Measurements from ENCODE around the gene DOCK8. TPM values are rescaled to one million over a fixed set of nuclear protein-coding genes. Genes with fewer than 3 reads are reported as not detected.
A peak's percentile ranks its signal among the peaks of the same experiment; 100 is the strongest.

The DOCK8 gene
- total RNA-seq, 2 donors from 2014 or later, result 5.9 to 10.9 TPM

GRCh38 chr9:394347-395052, 179.8 kb downstream of the DOCK8 start:
- DNase-seq (peak in 1 of 4 donors; percentile 19), ATAC-seq (no peak)
- TF ChIP-seq POLR2A (IDR thresholded peaks at IDR 0.05) (no peak), CTCF (IDR thresholded peaks at IDR 0.05) (no peak)
- Histone ChIP-seq H3K4me3 (no peak overlapping the region), H3K4me1 (peaks cover 5% of the 10 kb centered on the region), H3K9me3 (no peaks in the 10 kb centered on the region), H3K27me3 (no peaks in the 10 kb centered on the region), H3K27ac (no peak overlapping the region), H3K36me3 (replicated peaks in 1 of 2; ENCODE audit: insufficient read depth in 1 of 2, low read depth in 2 of 2) (peaks cover 0 to 2% of the 10 kb centered on the region in 2 donors)
- intact Hi-C loops (cut with DNase I), result no loop called here
- WGBS, 2 donors, result 61 to 87% methylated on average over 3 of the region's 3 CpGs

- Histone ChIP-seq H3K4me1 (peaks cover 5% of the 10 kb centered on the region), H3K27ac (no peak overlapping the region), H3K36me3 (replicated peaks in 1 of 2; ENCODE audit: insufficient read depth in 1 of 2, low read depth in 2 of 2) (peaks cover 0 to 2% of the 10 kb centered on the region in 2 donors), H3K9me3 (no peaks in the 10 kb centered on the region), H3K27me3 (no peaks in the 10 kb centered on the region), H3K4me3 (no peak overlapping the region)
- TF ChIP-seq CTCF (IDR thresholded peaks at IDR 0.05) (no peak), POLR2A (IDR thresholded peaks at IDR 0.05) (no peak)
- ATAC-seq (no peak), DNase-seq (no peak)
- 86 to 100% methylated on average over 3 of the region's 3 CpGs for WGBS, 2 donors
- intact Hi-C loops (cut with DNase I), result no loop called here
Observed at GRCh38 chr9:396396-396795, 181.7 kb downstream of the DOCK8 start.

GRCh38 chr9:398085-398484, 183.4 kb downstream of the DOCK8 start:
- TF ChIP-seq POLR2A (IDR thresholded peaks at IDR 0.05) (no peak), CTCF (IDR thresholded peaks at IDR 0.05) (no peak)
- Histone ChIP-seq H3K36me3 (replicated peaks in 1 of 2; ENCODE audit: insufficient read depth in 1 of 2, low read depth in 2 of 2) (peaks cover 0 to 2% of the 10 kb centered on the region in 2 donors), H3K27ac (no peak overlapping the region), H3K4me1 (peaks cover 5% of the 10 kb centered on the region), H3K9me3 (no peaks in the 10 kb centered on the region), H3K27me3 (no peaks in the 10 kb centered on the region), H3K4me3 (no peak overlapping the region)
- no peak for ATAC-seq
- intact Hi-C loops (cut with DNase I), result no loop called here
- 96 to 98% methylated on average over 5 of the region's 5 CpGs for WGBS, 2 donors
- no peak for DNase-seq

- Histone ChIP-seq H3K27ac (no peak overlapping the region), H3K4me1 (no peaks in the 10 kb centered on the region), H3K4me3 (no peak overlapping the region), H3K27me3 (no peaks in the 10 kb centered on the region), H3K9me3 (no peaks in the 10 kb centered on the region), H3K36me3 (replicated peaks in 1 of 2; ENCODE audit: insufficient read depth in 1 of 2, low read depth in 2 of 2) (peaks cover 0 to 2% of the 10 kb centered on the region in 2 donors)
- TF ChIP-seq POLR2A (IDR thresholded peaks at IDR 0.05), result no peak
- no peak for TF ChIP-seq CTCF (IDR thresholded peaks at IDR 0.05)
- WGBS, 2 donors, result 75 to 81% methylated on average over 3 of the region's 3 CpGs
- no peak for DNase-seq
- intact Hi-C loops (cut with DNase I), result no loop called here
- ATAC-seq, result no peak
Observed at GRCh38 chr9:401223-401622, 186.6 kb downstream of the DOCK8 start.

- Histone ChIP-seq H3K36me3 (replicated peaks in 1 of 2; ENCODE audit: insufficient read depth in 1 of 2, low read depth in 2 of 2) (peaks cover 0 to under 1% of the 10 kb centered on the region in 2 donors), H3K4me1 (no peaks in the 10 kb centered on the region), H3K27me3 (no peaks in the 10 kb centered on the region), H3K27ac (no peak overlapping the region), H3K9me3 (no peaks in the 10 kb centered on the region), H3K4me3 (no peak overlapping the region)
- DNase-seq, result no peak
- WGBS, 2 donors, result 71 to 77% methylated on average over 3 of the region's 3 CpGs
- TF ChIP-seq CTCF (IDR thresholded peaks at IDR 0.05), result no peak
- TF ChIP-seq POLR2A (IDR thresholded peaks at IDR 0.05), result no peak
- no peak for ATAC-seq
- intact Hi-C loops (cut with DNase I), result no loop called here
Observed at GRCh38 chr9:404234-404633, 189.6 kb downstream of the DOCK8 start.
